HG03064 (cell line): Measurements from ENCODE around the gene LRRC47.
A peak's percentile ranks its signal among the peaks of the same experiment; 100 is the strongest.

Experiments
- ATAC-seq: cut with Tn5 transposase; IDR thresholded peaks from one replicate; pipeline ENCODE4 v1.9.1; 2021; ENCODE audit warnings: low read depth; ENCODE audit not compliant: unreplicated experiment

LRRC47 gene

GRCh38 chr1:3774276-3774945 is 21.9 kb downstream of the LRRC47 start:
- ATAC-seq = no peak

- no peak for ATAC-seq
Observed at GRCh38 chr1:3773572-3774275, 22.6 kb downstream of the LRRC47 start.

GRCh38 chr1:3772715-3773571 is 23.4 kb downstream of the LRRC47 start, which contains the start of gene SMIM1:
Gene SMIM1 (plus strand): TSS chr1:3772749. CDS start chr1:3775374, 2,625 bp downstream.
- peak; percentile 25 for ATAC-seq

- ATAC-seq = peak; percentile 64
Observed at GRCh38 chr1:3772027-3772714, 24.1 kb downstream of the LRRC47 start.

GRCh38 chr1:3771108-3772026 is 24.9 kb downstream of the LRRC47 start:
- ATAC-seq = no peak

GRCh38 chr1:3770047-3770765 is 26.1 kb downstream of the LRRC47 start:
- no peak for ATAC-seq

GRCh38 chr1:3768811-3769390 is 27.4 kb downstream of the LRRC47 start:
- ATAC-seq = no peak

GRCh38 chr1:3767328-3767925 is 28.9 kb downstream of the LRRC47 start:
- no peak for ATAC-seq

- no peak for ATAC-seq
Observed at GRCh38 chr1:3763351-3764125, 32.8 kb downstream of the LRRC47 start.

GRCh38 chr1:3762873-3763228 is 33.4 kb downstream of the LRRC47 start:
- ATAC-seq = no peak

- ATAC-seq = no peak
Observed at GRCh38 chr1:3762151-3762872, 34.0 kb downstream of the LRRC47 start.

GRCh38 chr1:3761296-3762010 is 34.8 kb downstream of the LRRC47 start:
- ATAC-seq = no peak

- ATAC-seq = no peak
Observed at GRCh38 chr1:3759796-3760195, 36.5 kb downstream of the LRRC47 start.

GRCh38 chr1:3759164-3759563 is 37.1 kb downstream of the LRRC47 start:
- no peak for ATAC-seq

GRCh38 chr1:3756394-3756793 is 39.9 kb downstream of the LRRC47 start:
- ATAC-seq = no peak
